Activated CD8-positive, alpha-beta memory T cell treated with anti-CD3 and anti-CD28 coated beads, Interleukin-2, amount 50 U/mL, for 4 hours (primary cell): ENCODE measurements around the gene TRIM37.
"Not testable (repeated sequence)": the region's sequence is repeated elsewhere in the genome, so short reads cannot be mapped to it uniquely, and the experiment has no call there.

Source experiments
- DNase-seq: peaks from one replicate; pipeline ENCODE4 v3.0.0-alpha.2; 2020

TRIM37 gene

GRCh38 chr17:59111539-59111938 is 4.9 kb upstream of the TRIM37 start:
- DNase-seq = no peak

GRCh38 chr17:59110973-59111372 is 4.3 kb upstream of the TRIM37 start:
- no peak for DNase-seq

DNA sequence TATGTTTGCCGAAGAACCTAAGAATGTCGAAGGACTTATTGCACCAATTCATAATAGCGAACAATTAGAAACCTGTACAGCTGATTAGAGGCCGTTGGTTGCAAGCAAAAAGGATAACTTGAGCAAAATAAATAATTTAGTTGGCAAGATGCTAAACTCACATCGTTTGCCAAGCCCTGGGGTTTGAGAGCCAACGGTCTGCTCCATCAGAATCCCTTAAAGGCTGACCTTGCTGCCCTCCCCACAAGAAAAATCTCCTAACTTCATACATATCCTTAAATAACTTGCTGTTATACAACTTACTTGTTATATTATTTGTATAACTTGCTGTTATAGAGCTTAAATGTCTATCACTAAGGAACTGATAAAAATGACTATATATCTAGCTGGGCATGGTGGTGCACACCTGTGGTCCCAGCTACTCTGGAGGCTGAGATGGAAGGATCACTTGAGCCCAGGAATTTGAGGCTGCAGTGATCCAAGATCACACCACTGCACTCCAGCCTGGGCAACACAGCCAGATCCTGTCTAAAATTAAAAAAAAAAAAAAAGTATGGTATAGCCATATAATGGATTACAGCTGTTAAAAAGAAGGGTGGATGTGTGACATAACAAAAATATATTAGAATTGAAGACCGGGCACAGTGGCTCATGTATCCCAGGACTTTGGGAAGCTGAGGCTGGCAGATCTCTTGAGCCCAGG is 1.9 kb upstream of the TRIM37 start:
- DNase-seq = no peak

- no peak for DNase-seq
These were observed 608 bp upstream of the TRIM37 start for GRCh38 chr17:59107306-59107670.

DNA sequence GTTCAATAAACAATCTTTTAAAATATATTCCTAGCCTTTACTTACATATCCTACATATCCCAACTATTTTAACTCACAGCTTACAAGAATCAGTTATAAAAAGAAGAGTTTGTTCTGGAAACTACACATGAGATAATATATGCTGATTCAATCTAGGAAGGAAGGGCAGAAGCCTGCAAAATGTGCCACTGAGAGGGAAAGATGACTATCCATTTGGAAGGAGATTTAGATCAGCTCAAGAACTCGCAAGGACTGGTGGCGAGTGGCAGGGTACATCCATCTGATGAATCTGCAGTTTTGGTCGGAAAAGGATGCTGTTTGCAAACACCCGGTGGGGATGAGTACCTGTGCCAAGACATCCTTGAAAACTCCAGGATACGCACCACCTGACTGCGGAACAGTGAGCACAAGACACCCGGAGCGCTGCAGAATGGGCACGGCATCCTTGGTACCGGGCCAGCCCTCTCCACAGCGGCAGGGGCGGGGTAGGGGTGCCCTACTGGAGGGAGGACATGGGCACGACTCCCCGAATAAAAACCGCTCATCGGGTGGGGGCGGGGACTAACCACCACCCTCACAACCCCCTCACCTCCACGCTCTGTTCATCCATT is 723 bp downstream of the TRIM37 start:
- peak; percentile 70 for DNase-seq

DNA sequence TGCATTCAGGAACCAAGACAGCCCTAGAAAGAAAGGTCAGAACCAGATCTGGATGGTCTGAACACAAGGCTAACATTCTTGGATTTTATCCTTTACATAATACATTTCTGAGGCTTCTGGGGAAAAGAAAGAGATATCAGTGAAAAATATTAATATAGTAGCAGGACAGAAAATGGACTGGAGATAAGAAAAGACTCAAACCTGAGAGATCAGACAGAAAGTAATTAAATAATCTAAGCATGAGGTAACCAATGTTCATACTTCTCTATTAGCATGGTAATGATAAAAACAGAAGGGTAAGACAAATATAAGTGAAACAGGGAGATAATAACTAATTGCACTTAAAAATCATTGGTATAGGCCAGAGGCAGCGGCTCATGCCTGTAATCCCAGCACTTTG is 5.5 kb downstream of the TRIM37 start:
- no peak for DNase-seq

- DNase-seq = no peak
These were observed 8.8 kb downstream of the TRIM37 start for GRCh38 chr17:59097876-59098275.

DNA sequence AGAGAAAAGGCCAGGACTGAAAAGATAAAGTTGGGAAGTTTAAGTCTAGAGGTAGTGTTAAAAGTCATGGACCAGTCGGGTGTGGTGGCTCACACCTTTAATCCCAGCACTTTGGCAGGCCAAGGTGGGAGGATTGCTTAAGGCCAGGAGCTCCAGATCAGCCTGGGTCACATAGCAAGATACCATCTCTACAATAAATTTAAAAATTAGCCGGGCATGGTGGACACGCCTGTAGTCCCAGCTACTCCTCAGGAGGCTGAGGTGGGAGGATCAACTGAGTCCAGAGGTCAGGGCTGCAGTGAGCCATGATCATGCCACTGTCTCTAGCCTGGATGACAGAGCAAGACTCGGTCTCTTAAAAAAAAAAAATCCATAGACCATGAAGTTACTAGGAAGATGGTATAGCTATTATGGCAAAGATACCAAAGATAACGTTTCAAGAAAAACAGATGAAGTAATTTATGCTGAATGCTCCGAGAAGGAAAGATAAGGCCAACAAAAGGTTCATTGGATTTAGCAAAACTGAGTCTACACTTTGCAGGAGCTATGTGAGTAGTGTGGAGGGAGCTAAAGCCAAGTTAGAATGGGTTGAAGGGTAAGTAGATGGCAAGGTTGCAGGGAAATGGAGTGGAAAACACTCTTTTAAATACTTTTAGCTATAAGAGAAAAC is 11.7 kb downstream of the TRIM37 start:
- no peak for DNase-seq

GRCh38 chr17:59093702-59094231 is 12.9 kb downstream of the TRIM37 start:
- no peak for DNase-seq

GRCh38 chr17:59093145-59093701 is 13.5 kb downstream of the TRIM37 start:
- DNase-seq = no peak

DNA sequence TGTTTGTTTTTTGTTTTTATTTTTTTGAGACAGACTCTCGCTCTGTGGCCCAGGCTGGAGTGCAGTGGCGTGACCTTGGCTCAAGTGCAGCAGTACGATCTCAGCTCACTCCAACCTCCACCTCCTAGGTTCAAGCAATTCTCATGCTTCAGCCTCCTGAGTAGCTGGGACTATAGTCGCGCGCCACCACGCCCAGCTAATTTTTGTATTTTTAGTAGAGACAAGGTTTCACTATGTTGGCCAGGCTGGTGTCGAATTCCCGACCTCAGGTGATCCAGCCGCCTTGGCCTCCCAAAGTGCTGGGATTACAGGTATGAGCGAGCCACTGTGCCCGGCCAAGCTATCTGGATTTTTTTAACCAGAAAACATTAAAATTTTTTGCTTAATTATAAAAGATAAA is 16.1 kb downstream of the TRIM37 start:
- not testable (repeated sequence) for DNase-seq

DNA sequence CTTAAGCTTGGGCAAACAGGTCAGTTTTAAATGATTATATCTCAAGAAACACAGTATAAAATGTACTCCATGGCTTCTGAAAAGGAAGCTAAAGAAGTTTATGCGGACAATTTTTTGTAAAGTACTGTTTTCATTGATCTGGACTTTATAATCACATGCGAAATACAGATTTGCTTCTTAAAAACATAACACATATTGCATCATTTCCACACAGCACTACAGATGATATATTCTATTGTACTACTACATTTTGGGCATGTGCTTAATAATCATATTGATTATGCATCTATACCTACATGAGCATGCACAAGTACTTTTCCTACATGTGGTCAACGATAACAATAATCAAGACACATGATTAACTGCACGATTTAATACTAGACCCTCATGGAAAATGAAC is 22.5 kb downstream of the TRIM37 start:
- no peak for DNase-seq

- DNase-seq = no peak
These were observed 32.2 kb downstream of the TRIM37 start for GRCh38 chr17:59074494-59074893.

GRCh38 chr17:59073972-59074371 is 32.7 kb downstream of the TRIM37 start:
- no peak for DNase-seq

- no peak for DNase-seq
These were observed 36.8 kb downstream of the TRIM37 start for GRCh38 chr17:59069856-59070255.

GRCh38 chr17:59067756-59068155 is 38.9 kb downstream of the TRIM37 start:
- no peak for DNase-seq

- DNase-seq = no peak
These were observed 39.3 kb downstream of the TRIM37 start for GRCh38 chr17:59067340-59067739.

- DNase-seq = no peak
These were observed 44.2 kb downstream of the TRIM37 start for GRCh38 chr17:59062509-59062908.

DNA sequence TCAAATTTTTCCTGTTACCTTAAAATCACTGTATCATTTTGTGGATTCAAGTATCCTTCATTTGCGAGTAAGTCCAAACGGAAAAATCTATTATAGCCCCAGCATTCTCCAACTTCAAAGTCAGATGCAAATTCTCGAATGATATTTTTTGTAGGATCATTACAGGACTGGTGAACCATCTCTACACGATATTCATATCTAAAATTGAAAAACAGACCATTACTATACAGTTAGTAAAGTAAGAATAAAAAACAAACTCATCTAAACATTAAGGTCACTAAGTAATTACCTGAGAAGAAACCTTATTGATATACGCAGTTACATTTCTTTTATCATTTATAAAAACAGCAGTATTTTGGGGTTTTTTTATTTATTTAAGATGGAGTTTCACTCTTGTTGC is 49.8 kb downstream of the TRIM37 start:
- no peak for DNase-seq

DNA sequence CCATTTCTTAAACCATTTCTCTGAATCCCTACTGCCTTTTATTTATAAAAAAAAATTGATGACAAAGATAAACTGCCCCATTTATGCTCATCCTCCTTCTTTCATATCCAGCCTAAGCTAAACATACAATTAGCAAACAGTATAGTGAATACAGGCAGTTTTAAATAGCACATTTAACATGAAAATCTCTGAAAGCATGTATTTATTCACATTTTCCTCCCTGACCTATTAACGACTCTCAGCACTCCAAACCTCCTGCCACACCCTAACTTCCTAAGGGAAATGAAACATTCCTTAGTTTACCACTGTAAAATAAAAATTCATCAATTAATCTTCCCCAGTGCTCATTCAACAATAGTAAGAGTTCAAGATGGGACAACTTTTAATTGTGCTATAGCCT is 56.9 kb downstream of the TRIM37 start:
- no peak for DNase-seq

DNA sequence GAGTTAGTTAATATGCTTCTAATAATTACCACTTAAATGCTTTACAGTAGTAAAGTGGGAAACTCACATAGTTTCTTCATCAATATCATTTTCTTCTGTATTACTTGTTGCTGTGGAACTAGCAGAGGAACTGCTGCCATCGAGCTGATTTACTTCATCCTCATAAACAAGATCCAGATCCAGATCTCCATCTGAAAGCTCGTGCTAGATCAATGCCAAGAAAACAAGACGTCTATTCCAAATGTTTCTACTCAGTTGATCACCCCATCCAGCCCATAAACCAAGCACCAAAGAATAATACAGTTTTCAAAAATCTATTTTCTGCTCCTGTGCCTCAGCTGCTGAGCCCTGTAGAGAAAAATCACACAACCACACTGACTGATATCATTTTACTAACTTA is 59.1 kb downstream of the TRIM37 start:
- DNase-seq = no peak

GRCh38 chr17:59046192-59046591 is 60.5 kb downstream of the TRIM37 start:
- no peak for DNase-seq

- no peak for DNase-seq
These were observed 67.9 kb downstream of the TRIM37 start for GRCh38 chr17:59038734-59039133.

DNA sequence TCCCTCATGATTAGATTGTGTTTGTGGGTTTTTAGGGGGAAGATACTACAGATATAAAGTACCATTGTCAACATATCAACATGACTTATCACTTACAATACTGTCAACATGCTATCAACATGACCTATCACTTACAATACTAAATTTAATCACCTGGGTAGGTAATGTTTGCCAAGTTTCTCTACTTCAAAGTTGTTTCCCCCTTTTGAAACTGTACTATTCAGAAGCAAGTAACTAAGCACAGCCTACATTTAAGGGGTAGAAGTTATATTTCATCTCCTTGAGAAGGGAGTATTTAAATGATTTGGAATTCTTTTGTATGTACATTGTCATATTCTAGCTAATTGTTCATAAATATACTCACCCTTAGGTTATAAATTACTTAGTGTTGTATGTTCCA is 68.7 kb downstream of the TRIM37 start:
- DNase-seq = no peak
